HepG2 (cell line): Measurements from ENCODE around the gene SLC35D3. TPM values are rescaled to one million over a fixed set of nuclear protein-coding genes. Genes with fewer than 3 reads are reported as not detected.

Experiments used
- ATAC-seq: fragments of 200-7000 bp; cut with Tn5 transposase; 3 replicates; pipeline ENCODE4 v1.9.1; 2020; ENCODE audit warnings: mild to moderate bottlenecking, moderate library complexity
- BruUV-seq: library from RNA; stranded (reverse); fragments of 400-500 nt; replicated peaks from 2 replicates; lab custom pipeline; 2021; lab: Mats Ljungman, UMichigan
- CTCF ChIA-PET: fragments of 300-600 bp; formaldehyde crosslinking; extraction: SDS; loops from one replicate; lab custom pipeline; 2021; ENCODE audit warnings: low total read pairs, inconsistent platforms, low intra/inter-chr PET ratio; lab: Yijun Ruan, JAX
- POLR2A ChIA-PET: fragments of 350-600 bp; sonication (Branson Sonifier 250); formaldehyde crosslinking; loops from one replicate; lab custom pipeline; 2020; ENCODE audit warnings: antibody characterized with exemption, inconsistent platforms; lab: Yijun Ruan, JAX
- DNase-seq: peaks from one replicate; pipeline ENCODE4 v3.0.0-alpha.2; 2015; ENCODE audit warnings: low spot score
- FAIRE-seq: peaks from 3 replicates; lab custom pipeline; 2011; peaks lifted over from hg19 to GRCh38; lab: Jason Lieb, UNC
- H2AFZ ChIP-seq: one replicate; pipeline ENCODE4 v1.6.1; 2011; ENCODE audit warnings: low read length, inconsistent platforms
- H3K27ac ChIP-seq: fragments of 300-600 bp; 3 replicates; pipeline ENCODE4 v1.8.0; 2011; ENCODE audit warnings: mixed run types, mild to moderate bottlenecking, mixed read lengths, low read length, inconsistent platforms; ENCODE audit not compliant: insufficient read depth; ENCODE audit errors: extremely low read length
- H3K27me3 ChIP-seq, 2 experiments: fragments of 200-600 bp in 1 of 2; 2 replicates in 1 of 2; 3 replicates in 1 of 2; pipeline versions ENCODE4 v1.6.0 to v1.8.0; 2011; ENCODE audit warnings: low read length in 2 of 2, mild to moderate bottlenecking in 2 of 2, moderate library complexity in 2 of 2, inconsistent platforms in 1 of 2; ENCODE audit not compliant: insufficient read depth in 2 of 2, control insufficient read depth in 1 of 2
- H3K36me3 ChIP-seq, 2 experiments: fragments of 200-600 bp in 1 of 2; replicated peaks in 1 of 2; 2 replicates in 1 of 2; 3 replicates in 1 of 2; pipeline versions ENCODE4 v1.5.1 to v1.8.0; 2011; ENCODE audit warnings: low read length in 2 of 2, inconsistent platforms in 1 of 2; ENCODE audit not compliant: insufficient read depth in 2 of 2, control insufficient read depth in 1 of 2
- H3K4me1 ChIP-seq: 2 replicates; pipeline ENCODE4 v1.5.1; 2012; ENCODE audit warnings: low read length, inconsistent platforms; ENCODE audit not compliant: insufficient read depth
- H3K4me2 ChIP-seq: 2 replicates; pipeline ENCODE4 v1.6.0; 2011; ENCODE audit warnings: low read depth, low read length, inconsistent platforms
- H3K4me3 ChIP-seq, 3 experiments: fragments of 200-600 bp in 1 of 3; sonication (generic), shearing (Covaris generic) in 1 of 3; replicated peaks in 1 of 3; 2 replicates each; pipeline ENCODE4 v1.5.1; 2011 to 2016; ENCODE audit warnings: low read length in 3 of 3, inconsistent platforms in 2 of 3, low read depth in 2 of 3, mild to moderate bottlenecking in 2 of 3, control low read depth in 1 of 3, mixed read lengths in 1 of 3; ENCODE audit not compliant: insufficient read depth in 1 of 3
- H3K79me2 ChIP-seq: one replicate; pipeline ENCODE4 v1.6.1; 2011; ENCODE audit warnings: low read length, inconsistent platforms; ENCODE audit not compliant: insufficient read depth
- H3K9ac ChIP-seq: 2 replicates; pipeline ENCODE4 v1.6.0; 2011; ENCODE audit warnings: mild to moderate bottlenecking, low read depth, low read length, inconsistent platforms; ENCODE audit not compliant: insufficient read depth
- H3K9me3 ChIP-seq: 2 replicates; pipeline ENCODE4 v1.5.1; 2012; ENCODE audit warnings: mild to moderate bottlenecking, low read length
- H4K20me1 ChIP-seq: 2 replicates; pipeline ENCODE4 v1.6.0; 2011; ENCODE audit warnings: inconsistent platforms, mild to moderate bottlenecking, low read length, moderate library complexity; ENCODE audit not compliant: insufficient read depth
- CAMTA2 ChIP-seq: sonication (generic); formaldehyde crosslinking; IDR thresholded peaks from 2 replicates; pipeline ENCODE4 v1.4.0; 2020; ENCODE audit warnings: mild to moderate bottlenecking, missing genetic modification reagents, borderline replicate concordance
- FOXK2 ChIP-seq: fragments of 450-650 bp; IDR thresholded peaks from 2 replicates; pipeline ENCODE4 v1.6.1; 2016
- MED8 ChIP-seq: sonication (generic); formaldehyde crosslinking; IDR thresholded peaks from 2 replicates; pipeline ENCODE4 v1.8.1; 2023; ENCODE audit warnings: mild to moderate bottlenecking, missing genetic modification reagents; ENCODE audit not compliant: insufficient replicate concordance
- NONO ChIP-seq, 2 experiments: fragments of 450-650 bp in 1 of 2; sonication (generic) in 1 of 2; formaldehyde crosslinking in 1 of 2; IDR thresholded peaks in 1 of 2; conservative IDR thresholded peaks in 1 of 2; 2 replicates each; pipeline versions ENCODE4 v1.6.1 to v1.8.0; 2017 to 2022; ENCODE audit warnings: mild to moderate bottlenecking in 1 of 2, missing genetic modification reagents in 1 of 2, moderate library complexity in 1 of 2
- NR2F6 ChIP-seq, 2 experiments: IDR thresholded peaks; 2 replicates each; pipeline ENCODE4 v1.6.1; 2016; ENCODE audit warnings: antibody characterized with exemption in 1 of 2, mild to moderate bottlenecking in 1 of 2
- PAF1 ChIP-seq: IDR thresholded peaks from 2 replicates; pipeline ENCODE4 v1.6.1; 2016; ENCODE audit warnings: missing genetic modification reagents, missing compliant biosample characterization
- SOX6 ChIP-seq, 2 experiments: fragments of 450-650 bp in 1 of 2; sonication (generic) in 1 of 2; formaldehyde crosslinking in 1 of 2; IDR thresholded peaks; 2 replicates each; pipeline versions ENCODE4 v1.4.0 to v1.6.1; 2017 to 2020; ENCODE audit warnings: antibody characterized with exemption in 1 of 2, mild to moderate bottlenecking in 1 of 2, missing genetic modification reagents in 1 of 2
- ZNF10 ChIP-seq: sonication (generic); formaldehyde crosslinking; IDR thresholded peaks from 2 replicates; pipeline ENCODE4 v1.4.0; 2020; ENCODE audit warnings: mild to moderate bottlenecking, low read depth, missing genetic modification reagents, borderline replicate concordance
- ZNF235 ChIP-seq: sonication (generic); formaldehyde crosslinking; IDR thresholded peaks from 2 replicates; pipeline ENCODE4 v1.8.1; 2023; ENCODE audit warnings: mild to moderate bottlenecking, missing genetic modification reagents, borderline replicate concordance
- ZNF44 ChIP-seq: sonication (generic); formaldehyde crosslinking; IDR thresholded peaks from 2 replicates; pipeline ENCODE4 v1.5.1; 2020; ENCODE audit warnings: mild to moderate bottlenecking, missing genetic modification reagents
- ZSCAN21 ChIP-seq: sonication (generic); formaldehyde crosslinking; IDR thresholded peaks from 2 replicates; pipeline ENCODE4 v1.8.0; 2022; ENCODE audit warnings: mild to moderate bottlenecking, missing genetic modification reagents, moderate library complexity, borderline replicate concordance
- ZSCAN22 ChIP-seq: sonication (generic); formaldehyde crosslinking; IDR thresholded peaks from 2 replicates; pipeline ENCODE4 v1.4.0; 2020; ENCODE audit warnings: mild to moderate bottlenecking, missing genetic modification reagents
- WGBS: methylation state at CpG from one replicate; pipeline ENCODE4 v1.1.6; 2017; ENCODE audit warnings: low lambda C conversion rate; 5-methylcytosine and 5-hydroxymethylcytosine counted together
- in situ Hi-C: cut with HindIII; loops from 2 replicates; pipeline ENCODE4 v1.10.0; 2017; ENCODE audit warnings: low pct_unique_long_range_greater_than_20kb; ENCODE audit not compliant: extremely low pct_ligation_motif_present
- intact Hi-C: fragments of 100-400 bp; cut with micrococcal nuclease; formaldehyde crosslinking; loops from one replicate; pipeline ENCODE4 v1.10.0; 2022; ENCODE audit not compliant: unreplicated experiment
- polyA plus RNA-seq, 8 experiments: library from polyadenylated mRNA; depleted of rRNA in 3 of 8; stranded (reverse) in 7 of 8; unstranded in 1 of 8; fragments of >200 nt; fragmentation: Illumina TruSeq in 4 of 8; extraction: Trizol in 4 of 8; gene quantifications; 2 replicates each; pipeline versions ENCODE4 v1.2.1 to v1.2.3, GENCODE V29; 2011 to 2016; ENCODE audit warnings: low read depth in 4 of 8, missing spikeins in 1 of 8, mixed read lengths in 1 of 8; ENCODE audit not compliant: insufficient read depth in 1 of 8
- total RNA-seq, 5 experiments: library from RNA; depleted of rRNA; stranded (reverse); fragments of >200 nt; fragmentation: Illumina TruSeq; extraction: Trizol; gene quantifications; 2 replicates each; pipeline ENCODE4 v1.2.3, GENCODE V29; 2016; ENCODE audit warnings: low read depth in 1 of 5
- TF ChIP-seq, protein P1 (sequence below): sonication (generic); formaldehyde crosslinking; IDR thresholded peaks from 2 replicates; pipeline ENCODE4 v1.8.1; 2023; ENCODE audit warnings: missing genetic modification reagents, inconsistent platforms, borderline replicate concordance
- TF ChIP-seq, protein P2 (sequence below): sonication (generic); formaldehyde crosslinking; IDR thresholded peaks from 2 replicates; pipeline ENCODE4 v1.9.0; 2021; ENCODE audit warnings: missing genetic modification reagents, borderline replicate concordance

SLC35D3 gene
- total and polyA plus RNA-seq, 2 of the 13 experiments (the other 11 are each of a cell fraction or from before 2014, with no cell fraction given): not detected

DNA sequence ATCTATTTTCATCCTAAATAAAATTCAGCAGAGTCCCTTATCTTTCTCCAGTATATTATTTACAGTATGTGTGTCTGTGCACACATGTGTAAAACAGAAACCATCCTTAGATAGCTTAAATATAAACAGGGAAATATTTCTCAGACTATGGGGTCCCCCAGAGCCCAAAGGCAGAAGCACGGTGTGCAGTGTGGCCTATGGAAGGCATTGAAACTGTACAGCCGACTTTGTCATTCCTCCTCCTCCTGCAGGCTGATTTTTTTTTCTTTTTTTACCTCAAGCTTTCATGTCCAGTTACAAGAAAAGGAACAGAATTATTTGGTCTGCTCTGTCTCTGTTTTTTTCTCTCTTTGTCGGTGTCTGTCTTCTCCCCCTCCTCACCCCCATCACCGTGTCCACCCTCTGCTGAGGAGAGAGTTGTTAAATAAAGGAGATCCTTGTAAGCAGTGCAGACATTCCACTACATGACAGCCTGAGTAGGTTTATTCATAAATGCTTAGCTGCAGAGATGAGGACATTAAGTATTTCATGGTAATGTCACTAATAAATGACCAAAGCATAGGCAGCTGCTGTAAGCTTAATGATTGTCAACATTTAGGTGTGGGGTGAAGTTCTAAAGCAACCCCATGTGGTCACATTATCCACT lies 31.8 kb upstream of the SLC35D3 start:
- Histone ChIP-seq H3K79me2 (no peaks in the 10 kb centered on the region), H3K9me3 (no peaks in the 10 kb centered on the region), H3K4me2 (no peak overlapping the region), H3K27ac (no peak overlapping the region), H3K4me3 (no peak overlapping the region), H3K36me3 (no peaks in the 10 kb centered on the region), H3K9ac (no peak overlapping the region), H2AFZ (no peak overlapping the region), H3K27me3 (peaks cover 1 to 44% of the 10 kb centered on the region in 2 experiments), H4K20me1 (peaks cover 3% of the 10 kb centered on the region; the same call in 1 of the 2 replicates), H3K4me1 (0 out of 2 replicates have a peak, but pooled peaks cover 6% of the 10 kb centered on the region)
- FAIRE-seq (no peak), DNase-seq (no peak), ATAC-seq (peak; percentile 34; the same call in 2 of the 3 replicates)
- TF ChIP-seq, protein P1, sequence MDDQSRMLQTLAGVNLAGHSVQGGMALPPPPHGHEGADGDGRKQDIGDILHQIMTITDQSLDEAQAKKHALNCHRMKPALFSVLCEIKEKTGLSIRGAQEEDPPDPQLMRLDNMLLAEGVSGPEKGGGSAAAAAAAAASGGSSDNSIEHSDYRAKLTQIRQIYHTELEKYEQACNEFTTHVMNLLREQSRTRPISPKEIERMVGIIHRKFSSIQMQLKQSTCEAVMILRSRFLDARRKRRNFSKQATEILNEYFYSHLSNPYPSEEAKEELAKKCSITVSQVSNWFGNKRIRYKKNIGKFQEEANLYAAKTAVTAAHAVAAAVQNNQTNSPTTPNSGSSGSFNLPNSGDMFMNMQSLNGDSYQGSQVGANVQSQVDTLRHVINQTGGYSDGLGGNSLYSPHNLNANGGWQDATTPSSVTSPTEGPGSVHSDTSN: no peak
- TF ChIP-seq CAMTA2 (CRISPR knock-in tag) (no peak), NR2F6 (IDR thresholded peaks at IDR 0.05) (peak; percentile 1; the same call in 1 of the 2 replicates), NR2F6 (CRISPR knock-in tag; IDR thresholded peaks at IDR 0.05) (no peak)
- in situ Hi-C loops (no loop called here), intact Hi-C loops (no loop called here)
- 23% methylated on average over 4 of the region's 4 CpGs for WGBS
- no TSS peak for BruUV-seq
- ChIA-PET CTCF (no interaction called here), POLR2A (no interaction called here)

DNA sequence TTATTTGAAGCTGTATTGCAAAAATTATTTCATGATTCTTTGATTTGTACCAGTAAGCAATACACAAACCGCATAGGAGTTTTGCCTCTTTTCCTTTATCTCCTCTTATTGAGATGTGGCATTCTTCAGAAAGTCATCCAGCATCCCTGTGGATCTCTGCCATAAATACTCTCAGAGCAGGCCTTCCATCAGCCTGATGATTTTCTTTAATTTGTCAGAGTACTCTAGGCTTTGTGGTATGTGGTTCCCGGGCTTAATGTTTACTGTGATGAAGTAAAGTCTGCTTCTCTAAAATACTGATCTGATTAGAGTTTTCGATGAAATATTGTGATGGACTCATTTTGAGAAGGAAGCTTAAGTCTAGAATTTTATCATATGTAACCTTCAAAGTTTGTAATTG lies 31.1 kb upstream of the SLC35D3 start:
- DNase-seq (no peak), ATAC-seq (no peak), FAIRE-seq (no peak)
- POLR2A ChIA-PET: no interaction called here
- Histone ChIP-seq H2AFZ (no peak overlapping the region), H3K79me2 (no peaks in the 10 kb centered on the region), H3K9ac (no peak overlapping the region), H4K20me1 (peaks cover 3% of the 10 kb centered on the region; the same call in 1 of the 2 replicates), H3K9me3 (no peaks in the 10 kb centered on the region), H3K27me3 (peaks cover 1 to 40% of the 10 kb centered on the region in 2 experiments), H3K4me2 (no peak overlapping the region), H3K36me3 (no peaks in the 10 kb centered on the region), H3K27ac (no peak overlapping the region), H3K4me1 (0 out of 2 replicates have a peak, but pooled peaks cover 6% of the 10 kb centered on the region), H3K4me3 (no peak overlapping the region)
- intact Hi-C loops: no loop called here
- WGBS: 39% methylated on average over 3 of the region's 3 CpGs
- BruUV-seq: no TSS peak
- CTCF ChIA-PET: no interaction called here
- in situ Hi-C loops: no loop called here
- TF ChIP-seq, protein P2, sequence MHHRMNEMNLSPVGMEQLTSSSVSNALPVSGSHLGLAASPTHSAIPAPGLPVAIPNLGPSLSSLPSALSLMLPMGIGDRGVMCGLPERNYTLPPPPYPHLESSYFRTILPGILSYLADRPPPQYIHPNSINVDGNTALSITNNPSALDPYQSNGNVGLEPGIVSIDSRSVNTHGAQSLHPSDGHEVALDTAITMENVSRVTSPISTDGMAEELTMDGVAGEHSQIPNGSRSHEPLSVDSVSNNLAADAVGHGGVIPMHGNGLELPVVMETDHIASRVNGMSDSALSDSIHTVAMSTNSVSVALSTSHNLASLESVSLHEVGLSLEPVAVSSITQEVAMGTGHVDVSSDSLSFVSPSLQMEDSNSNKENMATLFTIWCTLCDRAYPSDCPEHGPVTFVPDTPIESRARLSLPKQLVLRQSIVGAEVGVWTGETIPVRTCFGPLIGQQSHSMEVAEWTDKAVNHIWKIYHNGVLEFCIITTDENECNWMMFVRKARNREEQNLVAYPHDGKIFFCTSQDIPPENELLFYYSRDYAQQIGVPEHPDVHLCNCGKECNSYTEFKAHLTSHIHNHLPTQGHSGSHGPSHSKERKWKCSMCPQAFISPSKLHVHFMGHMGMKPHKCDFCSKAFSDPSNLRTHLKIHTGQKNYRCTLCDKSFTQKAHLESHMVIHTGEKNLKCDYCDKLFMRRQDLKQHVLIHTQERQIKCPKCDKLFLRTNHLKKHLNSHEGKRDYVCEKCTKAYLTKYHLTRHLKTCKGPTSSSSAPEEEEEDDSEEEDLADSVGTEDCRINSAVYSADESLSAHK (CRISPR knock-in tag): no peak
- TF ChIP-seq MED8: no peak
- TF ChIP-seq ZNF235 (CRISPR knock-in tag): no peak
- no peak for TF ChIP-seq SOX6 (IDR thresholded peaks at IDR 0.05)
- TF ChIP-seq SOX6 (CRISPR knock-in tag; IDR thresholded peaks at IDR 0.05): no peak
- no peak for TF ChIP-seq NONO (IDR thresholded peaks at IDR 0.05)
- no peak for TF ChIP-seq NONO (CRISPR knock-in tag; conservative IDR thresholded peaks at IDR 0.05)
- TF ChIP-seq ZNF44 (CRISPR knock-in tag): no peak
- no peak for TF ChIP-seq ZSCAN21 (CRISPR knock-in tag)
- TF ChIP-seq FOXK2: no peak
- no peak for TF ChIP-seq ZNF10
- TF ChIP-seq ZSCAN22: no peak
- no peak for TF ChIP-seq PAF1 (CRISPR knock-in tag)
